HG02852 (cell line): ENCODE measurements around the gene CACNA2D1.

Source experiments
- ATAC-seq: cut with Tn5 transposase; IDR thresholded peaks from one replicate; pipeline ENCODE4 v1.9.1; 2021; ENCODE audit warnings: mild to moderate bottlenecking, moderate library complexity; ENCODE audit not compliant: unreplicated experiment

Gene CACNA2D1

DNA sequence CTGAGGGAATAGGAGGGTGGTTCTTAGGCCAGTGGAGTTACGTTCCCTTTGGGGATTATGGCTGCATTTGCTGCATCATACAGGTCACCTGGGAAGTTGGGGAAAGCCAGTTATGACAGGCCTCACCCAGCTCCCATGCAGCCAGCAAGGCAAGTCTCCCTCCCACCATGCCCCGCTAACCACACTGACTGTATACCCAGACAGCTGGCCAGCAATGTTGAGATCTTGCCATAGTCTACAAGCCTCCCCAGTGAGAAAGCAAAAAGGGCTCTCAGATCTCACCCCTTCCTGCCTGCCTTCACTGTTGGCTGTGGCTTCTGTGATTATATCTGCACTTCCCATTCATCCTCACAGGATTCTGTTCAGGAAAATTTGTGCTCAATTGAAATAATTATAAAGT is 540.5 kb downstream of the CACNA2D1 start:
- no peak for ATAC-seq

- ATAC-seq: peak; percentile 70
Observed at GRCh38 chr7:81902536-81902935, 541.0 kb downstream of the CACNA2D1 start.
